ENCODE results near the gene C6orf141.

The C6orf141 gene

DNA sequence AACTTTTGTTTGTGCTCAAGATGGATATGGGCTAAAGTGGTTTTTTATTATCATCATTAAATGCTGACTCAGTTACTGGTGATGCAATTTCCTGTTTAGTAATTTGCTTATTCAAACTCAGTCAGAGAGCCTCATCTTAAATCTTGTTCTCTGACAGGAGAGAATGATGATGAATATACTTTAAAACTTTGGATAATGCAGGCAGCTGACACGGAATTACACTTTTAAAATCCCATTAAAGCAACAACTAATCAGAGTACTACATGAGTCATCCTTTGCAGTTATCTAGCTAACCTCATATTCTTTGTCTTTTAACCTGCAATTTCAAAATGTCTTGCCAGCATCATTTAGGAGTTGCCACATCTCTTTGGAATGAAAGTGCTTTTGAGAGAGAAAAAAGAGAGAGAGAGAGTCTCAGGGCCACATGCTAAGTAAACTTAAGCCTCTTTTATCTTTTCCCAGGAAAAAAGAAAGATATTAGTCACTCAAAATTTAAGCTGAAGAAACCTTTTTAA, 9.2 kb upstream of the C6orf141 start:
- no peak overlapping the region for H3K27ac ChIP-seq
- DNase-seq = no peak
- no peak overlapping the region for H3K4me3 ChIP-seq (ENCODE audit: low read depth, low read length)
- H3K27me3 ChIP-seq (ENCODE audit: insufficient read depth, low read depth, severe bottlenecking) = peaks cover 34% of the 10 kb centered on the region
- no peak for TF ChIP-seq CTCF (IDR thresholded peaks at IDR 0.05; ENCODE audit: low read depth, low read length)
- no peaks in the 10 kb centered on the region for H3K9me3 ChIP-seq (ENCODE audit: severe bottlenecking)
- H3K36me3 ChIP-seq = no peaks in the 10 kb centered on the region

DNA sequence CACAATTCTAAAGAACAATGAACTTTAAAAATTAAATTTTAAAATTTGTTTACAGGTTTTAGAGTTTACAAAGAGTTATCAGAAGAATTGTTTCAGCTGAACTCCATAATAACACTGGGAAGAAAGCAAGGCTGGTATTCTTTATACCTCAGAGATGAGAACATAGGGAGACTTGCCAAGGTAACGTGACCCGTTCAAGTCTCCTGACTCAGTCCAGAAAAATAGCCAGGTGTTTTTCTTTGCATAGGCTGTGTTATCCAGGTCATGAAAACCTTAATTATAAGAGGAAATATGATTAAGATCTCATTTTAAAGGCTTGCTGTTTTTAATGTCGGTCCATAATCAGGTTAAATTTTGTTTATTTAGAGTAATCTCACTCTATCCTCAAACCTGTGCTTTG, 8.5 kb upstream of the C6orf141 start:
- H3K4me3 ChIP-seq (ENCODE audit: low read depth, low read length) = no peak overlapping the region
- no peak for TF ChIP-seq CTCF (IDR thresholded peaks at IDR 0.05; ENCODE audit: low read depth, low read length)

DNA sequence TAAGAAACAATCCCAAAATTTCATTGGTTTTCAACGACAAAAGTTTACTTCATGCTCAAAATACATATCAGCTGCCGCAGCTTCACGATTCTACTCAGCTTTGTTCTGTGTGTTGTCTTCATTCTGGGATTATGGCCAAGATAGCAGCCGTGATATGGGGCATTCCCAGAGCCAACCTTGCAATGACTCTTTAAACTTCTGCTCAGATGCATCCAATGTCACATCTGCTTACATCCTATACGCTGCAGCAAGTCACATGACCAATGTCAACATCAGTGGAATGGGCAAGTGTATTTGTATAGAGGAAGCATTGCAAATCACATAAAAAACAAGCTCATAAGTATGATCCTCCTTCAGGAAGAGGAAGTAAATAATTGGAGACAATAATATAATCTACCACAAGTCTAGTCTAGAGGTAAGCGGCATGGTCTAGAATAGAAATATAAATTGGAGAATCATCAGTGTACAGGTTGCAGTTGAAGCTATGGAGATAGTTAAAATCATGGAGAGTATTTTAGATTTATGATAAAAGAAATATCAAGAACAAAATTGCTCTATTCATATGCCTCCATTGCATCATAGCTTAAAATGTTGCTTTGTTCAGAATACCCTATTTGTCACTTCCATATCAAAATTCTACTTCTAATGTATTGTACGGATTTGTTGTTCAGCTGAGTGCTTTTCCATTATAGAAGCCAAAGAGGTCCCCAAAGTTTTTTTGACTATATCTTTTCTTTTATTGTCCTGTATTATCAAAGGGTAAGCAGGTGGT, 7.2 kb upstream of the C6orf141 start:
- peaks cover 49% of the 10 kb centered on the region for H3K27me3 ChIP-seq (ENCODE audit: insufficient read depth, low read depth, severe bottlenecking)
- H3K27ac ChIP-seq = no peak overlapping the region
- no peak for TF ChIP-seq CTCF (IDR thresholded peaks at IDR 0.05; ENCODE audit: low read depth, low read length)
- no peaks in the 10 kb centered on the region for H3K9me3 ChIP-seq (ENCODE audit: severe bottlenecking)
- H3K4me3 ChIP-seq (ENCODE audit: low read depth, low read length) = no peak overlapping the region
- no peak for DNase-seq
- H3K36me3 ChIP-seq = no peaks in the 10 kb centered on the region

More for the DNA sequence above, 8.5 kb upstream of the C6orf141 start:
- no peak overlapping the region for H3K27ac ChIP-seq
- H3K27me3 ChIP-seq (ENCODE audit: insufficient read depth, low read depth, severe bottlenecking) = peaks cover 36% of the 10 kb centered on the region
- H3K9me3 ChIP-seq (ENCODE audit: severe bottlenecking) = no peaks in the 10 kb centered on the region
- H3K36me3 ChIP-seq = no peaks in the 10 kb centered on the region
- no peak for DNase-seq

DNA sequence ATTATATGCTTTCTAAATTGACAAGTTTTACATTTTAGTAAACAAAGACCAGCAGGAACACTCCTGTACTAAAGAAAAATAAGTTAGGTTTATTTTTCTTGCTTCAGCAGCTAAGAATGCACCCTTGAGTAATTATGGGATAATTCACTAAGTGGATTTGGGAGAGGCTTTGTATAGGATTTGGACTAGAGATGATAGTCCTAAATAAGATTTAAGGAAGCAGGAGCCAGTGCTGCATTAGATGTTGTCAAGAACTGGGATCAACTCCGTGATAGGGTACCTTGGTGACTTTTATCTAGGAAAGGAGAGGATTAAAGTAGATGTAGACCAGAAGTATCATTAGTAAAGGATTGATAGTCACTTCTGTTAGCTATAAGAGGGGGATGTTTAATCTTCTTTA, 4.1 kb upstream of the C6orf141 start:
- Histone ChIP-seq H3K27me3 (ENCODE audit: insufficient read depth, low read depth, severe bottlenecking) (peaks cover 72% of the 10 kb centered on the region), H3K9me3 (ENCODE audit: severe bottlenecking) (no peaks in the 10 kb centered on the region), H3K27ac (no peak overlapping the region), H3K4me3 (ENCODE audit: low read depth, low read length) (no peak overlapping the region), H3K36me3 (no peaks in the 10 kb centered on the region)
- TF ChIP-seq CTCF (IDR thresholded peaks at IDR 0.05; ENCODE audit: low read depth, low read length) = no peak
- DNase-seq = peak; percentile 75

DNA sequence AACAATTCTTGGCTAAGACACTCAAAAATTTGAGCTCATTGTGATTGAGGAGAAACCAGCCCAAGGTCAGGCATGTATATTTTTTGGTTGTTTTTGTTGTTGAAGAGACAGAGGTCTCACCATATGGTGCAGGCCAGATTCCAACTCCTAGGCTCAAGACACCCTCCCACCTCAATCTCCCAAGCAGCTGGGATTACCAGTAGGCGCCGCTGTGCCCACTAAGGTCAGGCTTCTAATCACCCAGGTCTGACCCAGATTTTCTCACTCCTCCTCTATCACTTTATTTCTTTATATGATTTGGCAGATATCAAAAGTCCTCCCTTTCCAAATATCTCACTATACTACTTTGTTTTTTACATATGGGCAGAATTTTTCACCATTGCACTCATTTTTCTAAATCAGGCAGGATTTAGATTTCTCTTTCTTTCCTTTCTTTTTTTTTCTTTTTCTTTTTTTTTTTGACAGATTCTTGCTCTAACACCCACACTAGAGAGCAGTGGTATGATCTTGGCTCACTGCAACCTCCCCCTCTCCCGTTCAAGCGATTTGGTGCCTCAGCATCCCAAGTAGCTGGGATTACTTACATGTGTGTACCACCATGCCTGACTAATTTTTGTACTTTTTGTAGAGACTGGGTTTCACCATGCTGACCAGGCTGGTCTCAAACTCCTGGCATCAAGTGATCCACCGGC, 1.7 kb upstream of the C6orf141 start:
- DNase-seq = peak; percentile 86
- H3K9me3 ChIP-seq (ENCODE audit: severe bottlenecking) = no peaks in the 10 kb centered on the region
- no peak overlapping the region for H3K4me3 ChIP-seq (ENCODE audit: low read depth, low read length)
- no peak overlapping the region for H3K27ac ChIP-seq
- H3K27me3 ChIP-seq (ENCODE audit: insufficient read depth, low read depth, severe bottlenecking) = peaks cover 68% of the 10 kb centered on the region
- peak; percentile 87 for TF ChIP-seq CTCF (IDR thresholded peaks at IDR 0.05; ENCODE audit: low read depth, low read length)
- no peaks in the 10 kb centered on the region for H3K36me3 ChIP-seq
